Activated T-helper 17 cell treated with anti-CD3 and anti-CD28 coated beads, Interleukin-2, amount 50 U/mL, for 72 hours (primary cell): ENCODE data around the gene PDIA4. TPM values are rescaled to one million over a fixed set of nuclear protein-coding genes. Genes with fewer than 3 reads are reported as not detected.

Experiments
- ATAC-seq: fragments of 150-1000 bp; cut with Tn5 transposase; replicated peaks from 2 replicates; pipeline ENCODE4 v1.10.0; 2021; ENCODE audit warnings: mild to moderate bottlenecking, moderate library complexity
- H3K27ac Mint-ChIP-seq: one replicate; pipeline ENCODE4 v1.8.0; 2022; ENCODE audit warnings: mixed read lengths
- H3K27me3 Mint-ChIP-seq: one replicate; pipeline ENCODE4 v1.8.0; 2022; ENCODE audit warnings: mixed read lengths
- H3K36me3 Mint-ChIP-seq: one replicate; pipeline ENCODE4 v1.8.0; 2022; ENCODE audit warnings: low read depth, mild to moderate bottlenecking, mixed read lengths
- H3K4me1 Mint-ChIP-seq: one replicate; pipeline ENCODE4 v1.8.0; 2022; ENCODE audit warnings: mixed read lengths
- H3K4me3 Mint-ChIP-seq: one replicate; pipeline ENCODE4 v1.8.0; 2022; ENCODE audit warnings: mild to moderate bottlenecking, mixed read lengths
- H3K9me3 Mint-ChIP-seq: one replicate; pipeline ENCODE4 v1.8.0; 2022; ENCODE audit warnings: mixed read lengths
- total RNA-seq, 2 donors: library from RNA; stranded (reverse); gene quantifications; one replicate each; pipeline ENCODE4 v1.2.3, GENCODE V29; 2022

PDIA4 gene
- total RNA-seq, 2 donors from 2014 or later: 54.2 to 95.7 TPM

- H3K4me1 Mint-ChIP-seq: no peaks in the 10 kb centered on the region
- H3K27ac Mint-ChIP-seq: no peak overlapping the region
- peaks cover 61% of the 10 kb centered on the region for H3K36me3 Mint-ChIP-seq
- H3K27me3 Mint-ChIP-seq: no peaks in the 10 kb centered on the region
- H3K4me3 Mint-ChIP-seq: no peak overlapping the region
- no peak for ATAC-seq
- no peaks in the 10 kb centered on the region for H3K9me3 Mint-ChIP-seq
These were observed 25.3 kb downstream of the PDIA4 start for GRCh38 chr7:149003018-149003417.

DNA sequence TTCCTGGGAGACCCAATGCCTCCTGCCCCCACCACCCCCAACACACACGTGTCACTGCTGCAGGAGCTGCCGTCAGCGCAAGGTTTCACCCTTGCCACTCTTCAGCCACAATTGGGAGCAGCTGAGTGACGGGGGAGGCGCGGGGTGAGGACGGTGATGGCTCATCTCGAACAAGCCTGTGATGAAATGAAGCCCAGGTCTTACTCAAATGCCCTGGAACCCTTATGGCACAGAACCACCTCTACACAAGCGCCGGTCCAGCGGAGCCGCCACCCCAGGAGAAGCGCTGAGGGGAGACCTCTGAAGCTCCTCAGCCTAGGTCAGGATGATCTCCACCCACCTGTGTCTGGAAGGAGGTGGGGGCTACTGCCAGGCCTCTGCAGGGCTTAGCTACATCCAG is 25.7 kb downstream of the PDIA4 start:
- peaks cover 58% of the 10 kb centered on the region for H3K36me3 Mint-ChIP-seq
- no peak overlapping the region for H3K27ac Mint-ChIP-seq
- H3K9me3 Mint-ChIP-seq: no peaks in the 10 kb centered on the region
- ATAC-seq: no peak
- H3K4me1 Mint-ChIP-seq: no peaks in the 10 kb centered on the region
- no peak overlapping the region for H3K4me3 Mint-ChIP-seq
- H3K27me3 Mint-ChIP-seq: no peaks in the 10 kb centered on the region

- Mint-ChIP-seq H3K36me3 (peaks cover 47% of the 10 kb centered on the region), H3K4me3 (no peak overlapping the region), H3K9me3 (no peaks in the 10 kb centered on the region), H3K4me1 (no peaks in the 10 kb centered on the region), H3K27me3 (no peaks in the 10 kb centered on the region), H3K27ac (peak overlapping the region; percentile 39)
- ATAC-seq: no peak
These were observed 26.8 kb downstream of the PDIA4 start for GRCh38 chr7:149001427-149002068.

GRCh38 chr7:149000961-149001360 is 27.3 kb downstream of the PDIA4 start:
- H3K27ac Mint-ChIP-seq: peak overlapping the region; percentile 39
- no peak for ATAC-seq
- H3K4me3 Mint-ChIP-seq: no peak overlapping the region
- no peaks in the 10 kb centered on the region for H3K27me3 Mint-ChIP-seq
- no peaks in the 10 kb centered on the region for H3K4me1 Mint-ChIP-seq
- H3K36me3 Mint-ChIP-seq: peaks cover 41% of the 10 kb centered on the region
- no peaks in the 10 kb centered on the region for H3K9me3 Mint-ChIP-seq

- Mint-ChIP-seq H3K27ac (no peak overlapping the region), H3K4me3 (no peak overlapping the region), H3K9me3 (no peaks in the 10 kb centered on the region), H3K4me1 (no peaks in the 10 kb centered on the region), H3K27me3 (no peaks in the 10 kb centered on the region), H3K36me3 (peaks cover 24% of the 10 kb centered on the region)
- no peak for ATAC-seq
These were observed 29.1 kb downstream of the PDIA4 start for GRCh38 chr7:148999192-148999591.

- H3K27ac Mint-ChIP-seq: no peak overlapping the region
- no peaks in the 10 kb centered on the region for H3K27me3 Mint-ChIP-seq
- no peak for ATAC-seq
- no peaks in the 10 kb centered on the region for H3K9me3 Mint-ChIP-seq
- H3K4me1 Mint-ChIP-seq: no peaks in the 10 kb centered on the region
- peaks cover 7% of the 10 kb centered on the region for H3K36me3 Mint-ChIP-seq
- no peak overlapping the region for H3K4me3 Mint-ChIP-seq
These were observed 30.8 kb downstream of the PDIA4 start for GRCh38 chr7:148997497-148997896.

DNA sequence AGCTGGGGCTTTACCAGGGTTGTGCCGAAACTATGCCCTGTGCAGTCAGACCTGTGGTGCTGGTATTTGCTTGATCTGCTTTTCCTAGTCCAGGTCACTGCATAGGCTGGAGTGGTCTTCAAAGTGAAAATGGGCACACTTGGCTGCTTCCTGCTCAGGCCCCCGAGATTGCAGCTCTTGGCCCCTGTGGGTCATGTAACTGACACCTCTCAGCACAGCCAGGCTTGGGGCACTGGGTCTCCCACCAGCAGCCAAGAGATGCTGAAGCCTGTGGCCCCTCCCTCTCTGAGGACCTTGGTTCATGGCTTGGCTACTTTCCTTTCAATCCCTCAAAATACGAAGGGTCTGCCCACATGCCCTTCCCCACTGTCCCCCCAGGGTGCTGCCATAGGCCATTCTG is 33.7 kb downstream of the PDIA4 start:
- no peaks in the 10 kb centered on the region for H3K27me3 Mint-ChIP-seq
- H3K9me3 Mint-ChIP-seq: no peaks in the 10 kb centered on the region
- no peak overlapping the region for H3K27ac Mint-ChIP-seq
- no peak for ATAC-seq
- no peak overlapping the region for H3K4me3 Mint-ChIP-seq
- no peaks in the 10 kb centered on the region for H3K4me1 Mint-ChIP-seq
- H3K36me3 Mint-ChIP-seq: no peaks in the 10 kb centered on the region

- no peak for ATAC-seq
- H3K4me3 Mint-ChIP-seq: no peak overlapping the region
- no peaks in the 10 kb centered on the region for H3K9me3 Mint-ChIP-seq
- H3K27me3 Mint-ChIP-seq: no peaks in the 10 kb centered on the region
- no peak overlapping the region for H3K27ac Mint-ChIP-seq
- no peaks in the 10 kb centered on the region for H3K36me3 Mint-ChIP-seq
- H3K4me1 Mint-ChIP-seq: peaks cover 2% of the 10 kb centered on the region
These were observed 35.1 kb downstream of the PDIA4 start for GRCh38 chr7:148993193-148993592.

DNA sequence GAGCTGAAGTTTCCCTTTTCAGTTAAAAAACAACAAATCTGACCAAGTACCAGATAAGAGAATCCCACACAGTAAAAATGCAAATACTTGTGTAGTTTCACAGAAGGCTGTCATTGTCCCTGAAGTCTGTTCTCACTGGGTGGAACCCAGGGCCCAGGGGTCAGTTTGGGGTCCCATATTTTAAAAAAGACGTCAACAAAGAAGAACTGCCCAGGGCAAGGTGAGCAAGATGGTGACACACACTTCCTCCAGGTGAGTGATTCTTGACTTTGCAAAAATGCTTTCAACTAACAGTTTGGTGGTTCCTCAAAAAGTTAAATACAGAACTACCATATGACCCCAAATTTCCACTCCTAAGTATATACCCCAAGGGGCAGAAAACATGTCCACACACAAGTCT is 36.8 kb downstream of the PDIA4 start:
- no peaks in the 10 kb centered on the region for H3K9me3 Mint-ChIP-seq

GRCh38 chr7:148987751-148988512 is 40.4 kb downstream of the PDIA4 start:
- ATAC-seq: peak; percentile 28
- Mint-ChIP-seq H3K27ac (peak overlapping the region; percentile 94), H3K4me3 (peak overlapping the region; percentile 89), H3K4me1 (peaks cover 25% of the 10 kb centered on the region), H3K9me3 (no peaks in the 10 kb centered on the region), H3K27me3 (no peaks in the 10 kb centered on the region), H3K36me3 (peaks cover 9% of the 10 kb centered on the region)

More for the DNA sequence above, 36.8 kb downstream of the PDIA4 start:
- H3K36me3 Mint-ChIP-seq: no peaks in the 10 kb centered on the region
- no peak overlapping the region for H3K27ac Mint-ChIP-seq
- no peaks in the 10 kb centered on the region for H3K27me3 Mint-ChIP-seq
- ATAC-seq: no peak
- H3K4me3 Mint-ChIP-seq: no peak overlapping the region
- H3K4me1 Mint-ChIP-seq: peaks cover 10% of the 10 kb centered on the region

- Mint-ChIP-seq H3K27ac (peak overlapping the region; percentile 94), H3K9me3 (no peaks in the 10 kb centered on the region), H3K27me3 (no peaks in the 10 kb centered on the region), H3K4me3 (peak overlapping the region; percentile 89), H3K4me1 (peaks cover 25% of the 10 kb centered on the region), H3K36me3 (peaks cover 9% of the 10 kb centered on the region)
- peak; percentile 92 for ATAC-seq
These were observed 41.1 kb downstream of the PDIA4 start for GRCh38 chr7:148987010-148987750.

DNA sequence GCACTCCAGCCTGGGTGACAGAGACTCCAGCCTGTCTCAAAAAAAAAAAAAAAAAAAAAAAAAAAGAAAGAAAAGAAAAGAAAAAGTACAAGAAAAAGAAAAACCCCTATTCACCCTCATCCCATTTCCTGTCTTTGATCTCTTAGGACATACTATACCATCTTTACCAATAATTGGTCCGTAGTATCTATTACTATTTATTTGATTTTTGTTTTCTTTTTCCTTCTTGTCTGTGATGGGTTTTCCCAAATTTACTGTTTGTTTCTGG is 41.6 kb downstream of the PDIA4 start:
- ATAC-seq: no peak
- Mint-ChIP-seq H3K4me3 (peak overlapping the region; percentile 89), H3K27me3 (no peaks in the 10 kb centered on the region), H3K9me3 (no peaks in the 10 kb centered on the region), H3K4me1 (peaks cover 25% of the 10 kb centered on the region), H3K27ac (peak overlapping the region; percentile 94), H3K36me3 (peaks cover 9% of the 10 kb centered on the region)

DNA sequence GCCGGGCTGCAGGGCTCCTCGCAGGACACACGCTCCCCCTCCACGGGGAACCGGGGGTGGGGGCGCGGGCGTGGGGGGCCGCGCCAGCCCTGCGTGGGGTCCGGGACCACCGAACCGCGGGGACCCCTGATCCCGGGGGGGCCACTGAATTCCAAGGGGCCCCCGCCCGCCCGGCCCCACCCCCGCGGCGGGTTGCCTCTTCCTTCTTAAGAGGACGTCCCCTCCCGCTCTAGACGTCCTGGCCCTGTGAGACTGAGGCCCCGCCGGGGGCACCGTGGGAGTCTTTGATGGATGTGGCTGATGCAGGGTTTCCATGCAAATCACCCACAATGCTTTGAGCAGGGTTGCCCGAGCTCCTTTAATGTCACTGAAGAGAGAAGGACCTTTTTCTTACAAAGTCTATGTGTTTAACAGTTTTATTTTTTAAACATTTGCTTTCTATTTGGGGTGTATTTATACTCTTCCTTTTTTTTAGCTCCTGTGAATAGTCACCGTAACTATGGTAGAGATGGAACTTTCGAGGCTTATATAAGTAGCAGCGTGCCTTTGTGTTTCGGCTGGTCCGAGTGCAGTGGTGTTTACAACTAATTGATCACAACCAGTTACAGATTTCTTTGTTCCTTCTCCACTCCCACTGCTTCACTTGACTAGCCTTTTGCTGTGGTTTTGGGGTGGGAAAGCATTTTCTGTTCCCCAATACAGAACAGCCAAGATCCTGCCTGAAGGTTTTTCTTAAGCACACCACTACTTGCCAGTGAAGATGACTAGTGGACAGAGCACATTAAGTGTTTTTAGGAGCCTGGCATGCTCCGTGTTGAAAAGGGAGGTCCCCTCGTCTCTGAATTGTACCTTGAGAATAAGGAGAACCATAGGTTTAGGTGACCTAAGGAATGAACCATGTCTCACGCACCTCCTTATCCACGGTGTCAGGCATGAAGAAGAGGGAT is 44.8 kb downstream of the PDIA4 start:
- H3K27me3 Mint-ChIP-seq: no peaks in the 10 kb centered on the region
- H3K4me1 Mint-ChIP-seq: peaks cover 32% of the 10 kb centered on the region
- H3K4me3 Mint-ChIP-seq: peak overlapping the region; percentile 90
- peak; percentile 62 for ATAC-seq
- H3K27ac Mint-ChIP-seq: peak overlapping the region; percentile 99
- peaks cover 4% of the 10 kb centered on the region for H3K9me3 Mint-ChIP-seq
- peaks cover 9% of the 10 kb centered on the region for H3K36me3 Mint-ChIP-seq

DNA sequence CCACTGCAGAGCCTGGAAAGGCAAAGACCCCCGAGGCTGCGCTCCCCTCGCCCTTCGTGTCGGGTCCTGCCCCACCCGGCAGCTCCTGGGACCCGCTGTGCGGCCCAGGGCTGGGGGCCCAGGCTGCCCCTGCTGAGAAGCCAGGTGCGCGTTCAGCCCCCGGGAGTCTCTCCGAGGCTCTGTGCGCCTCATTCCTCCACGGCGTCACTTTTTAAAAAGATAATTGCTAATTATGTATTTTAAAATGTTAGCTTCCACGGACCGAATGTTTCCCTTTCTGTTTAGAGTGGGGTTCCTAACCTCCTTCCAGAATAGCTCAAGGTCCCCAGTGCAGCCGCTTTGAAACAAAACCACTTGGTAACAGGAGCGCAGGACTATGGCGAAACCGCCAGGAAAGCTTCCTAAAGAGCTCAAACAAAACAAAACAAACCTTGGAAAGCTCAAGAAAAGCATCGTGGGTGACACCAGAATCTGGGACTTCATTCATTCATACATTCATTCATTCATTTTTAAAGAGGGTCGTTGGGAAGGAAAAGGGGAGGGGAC is 45.6 kb downstream of the PDIA4 start:
- H3K36me3 Mint-ChIP-seq: peaks cover 9% of the 10 kb centered on the region
- H3K4me3 Mint-ChIP-seq: peak overlapping the region; percentile 90
- peak overlapping the region; percentile 99 for H3K27ac Mint-ChIP-seq
- ATAC-seq: no peak
- peaks cover 26% of the 10 kb centered on the region for H3K4me1 Mint-ChIP-seq
- peaks cover 4% of the 10 kb centered on the region for H3K9me3 Mint-ChIP-seq
- no peaks in the 10 kb centered on the region for H3K27me3 Mint-ChIP-seq
